Upper lobe of left lung (tissue), 4 donors: Measurements from ENCODE around the gene APOL6.

ENCODE experiments used
- CTCF ChIP-seq, 6 experiments: fragments of 450-650 bp in 4 of 6; fragments of 200-600 bp in 2 of 6; sonication (generic) in 2 of 6; IDR thresholded peaks; one replicate each; pipeline ENCODE4 v1.5.1; 2016 to 2019; ENCODE audit warnings: antibody characterized with exemption in 6 of 6
- EP300 ChIP-seq, 4 donors: sonication (generic); formaldehyde crosslinking; IDR thresholded peaks; one replicate each; pipeline ENCODE4 v1.5.1; 2017; ENCODE audit warnings: antibody characterized with exemption in 4 of 4, control low read depth in 2 of 4
- POLR2A ChIP-seq, 4 donors: fragments of 450-650 bp; IDR thresholded peaks; one replicate each; pipeline ENCODE4 v1.5.1; 2016 to 2017; ENCODE audit warnings: antibody characterized with exemption in 4 of 4, mild to moderate bottlenecking in 2 of 4
- POLR2AphosphoS5 ChIP-seq, 2 donors: sonication (generic); formaldehyde crosslinking; IDR thresholded peaks; one replicate each; pipeline ENCODE4 v1.5.1; 2017; ENCODE audit warnings: antibody characterized with exemption in 2 of 2

GRCh38 chr22:35599364-35599763, 48.9 kb upstream of the APOL6 start:
- no peak for TF ChIP-seq CTCF (IDR thresholded peaks at IDR 0.05)
- TF ChIP-seq POLR2A (IDR thresholded peaks at IDR 0.05) = no peak
- no peak for TF ChIP-seq POLR2AphosphoS5 (IDR thresholded peaks at IDR 0.05)
- TF ChIP-seq EP300 (IDR thresholded peaks at IDR 0.05) = no peak
